ENCODE data around the gene OSBPL9.

Gene OSBPL9

DNA sequence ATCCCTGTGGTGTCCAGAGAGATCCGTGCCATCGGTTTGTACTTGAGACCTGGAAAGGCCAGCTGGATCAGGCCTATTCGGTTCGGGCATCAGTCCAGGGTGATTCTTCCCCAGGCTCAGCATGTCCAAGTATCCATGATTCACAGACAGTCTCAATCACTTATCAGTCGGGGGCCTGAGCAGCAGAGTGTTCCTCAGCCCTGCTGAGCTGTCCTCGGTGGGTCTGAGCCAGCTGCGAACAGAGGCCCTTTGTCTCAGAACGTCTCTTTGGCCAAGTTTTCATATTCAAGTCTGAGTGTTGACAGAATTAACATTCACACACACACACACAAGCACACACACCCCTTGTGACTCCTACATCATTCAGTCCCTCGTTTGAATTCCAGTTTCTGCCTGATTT lies 33.4 kb upstream of the OSBPL9 start:
- no peaks in the 10 kb centered on the region for H4K20me1 ChIP-seq (ENCODE audit: insufficient read depth, low read length)
- H3K9me3 ChIP-seq (ENCODE audit: low read length), result no peaks in the 10 kb centered on the region
- H2AFZ ChIP-seq (ENCODE audit: low read length), result no peak overlapping the region
- H3K9me2 ChIP-seq (ENCODE audit: low read depth, low read length), result no peaks in the 10 kb centered on the region
- no peak overlapping the region for H3K4me3 ChIP-seq (ENCODE audit: low read depth, low read length, poor library complexity, severe bottlenecking)
- H3K4me2 ChIP-seq (ENCODE audit: low read length), result no peak overlapping the region
- no peak for TF ChIP-seq EZH2 (IDR thresholded peaks at IDR 0.05; ENCODE audit: borderline replicate concordance, low read length)
- TF ChIP-seq, protein P1, sequence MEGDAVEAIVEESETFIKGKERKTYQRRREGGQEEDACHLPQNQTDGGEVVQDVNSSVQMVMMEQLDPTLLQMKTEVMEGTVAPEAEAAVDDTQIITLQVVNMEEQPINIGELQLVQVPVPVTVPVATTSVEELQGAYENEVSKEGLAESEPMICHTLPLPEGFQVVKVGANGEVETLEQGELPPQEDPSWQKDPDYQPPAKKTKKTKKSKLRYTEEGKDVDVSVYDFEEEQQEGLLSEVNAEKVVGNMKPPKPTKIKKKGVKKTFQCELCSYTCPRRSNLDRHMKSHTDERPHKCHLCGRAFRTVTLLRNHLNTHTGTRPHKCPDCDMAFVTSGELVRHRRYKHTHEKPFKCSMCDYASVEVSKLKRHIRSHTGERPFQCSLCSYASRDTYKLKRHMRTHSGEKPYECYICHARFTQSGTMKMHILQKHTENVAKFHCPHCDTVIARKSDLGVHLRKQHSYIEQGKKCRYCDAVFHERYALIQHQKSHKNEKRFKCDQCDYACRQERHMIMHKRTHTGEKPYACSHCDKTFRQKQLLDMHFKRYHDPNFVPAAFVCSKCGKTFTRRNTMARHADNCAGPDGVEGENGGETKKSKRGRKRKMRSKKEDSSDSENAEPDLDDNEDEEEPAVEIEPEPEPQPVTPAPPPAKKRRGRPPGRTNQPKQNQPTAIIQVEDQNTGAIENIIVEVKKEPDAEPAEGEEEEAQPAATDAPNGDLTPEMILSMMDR (IDR thresholded peaks at IDR 0.05; ENCODE audit: low read length), result no peak
- H3K27me3 ChIP-seq (ENCODE audit: insufficient read depth, low read length), result no peaks in the 10 kb centered on the region
- no peaks in the 10 kb centered on the region for H3K79me2 ChIP-seq (ENCODE audit: insufficient read depth, low read length)
- no peaks in the 10 kb centered on the region for H3F3A ChIP-seq (ENCODE audit: insufficient read depth, low read length)
- H3K36me3 ChIP-seq (ENCODE audit: insufficient read depth, low read length), result no peaks in the 10 kb centered on the region
- peaks cover 5% of the 10 kb centered on the region for H3K4me1 ChIP-seq (ENCODE audit: insufficient read depth, low read length, severe bottlenecking)
- H3K9ac ChIP-seq (ENCODE audit: low read length), result no peak overlapping the region
- no peak overlapping the region for H3K27ac ChIP-seq (ENCODE audit: low read depth, low read length, poor library complexity, severe bottlenecking)

DNA sequence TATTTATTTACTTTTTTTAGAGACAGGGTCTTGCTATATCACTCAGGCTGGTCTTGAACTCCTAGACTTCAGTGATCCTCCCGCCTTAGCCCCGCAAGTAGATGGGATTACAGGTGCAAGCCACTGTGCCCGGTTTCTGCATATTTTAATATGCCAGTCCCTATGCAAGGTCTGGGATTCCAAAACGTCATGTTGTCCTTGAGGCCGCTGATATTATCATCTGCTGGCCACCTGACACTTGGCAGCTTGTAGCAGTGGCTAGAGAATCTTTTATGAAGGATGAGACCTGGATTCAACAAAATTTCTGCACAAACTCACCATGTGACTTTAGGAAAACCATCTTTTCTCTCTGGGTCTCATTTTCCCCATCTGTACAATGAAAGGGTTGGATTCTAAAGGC lies 32.9 kb upstream of the OSBPL9 start:
- Histone ChIP-seq H3F3A (ENCODE audit: insufficient read depth, low read length) (no peaks in the 10 kb centered on the region), H3K27ac (ENCODE audit: low read depth, low read length, poor library complexity, severe bottlenecking) (no peak overlapping the region), H3K36me3 (ENCODE audit: insufficient read depth, low read length) (no peaks in the 10 kb centered on the region), H3K79me2 (ENCODE audit: insufficient read depth, low read length) (no peaks in the 10 kb centered on the region), H3K4me3 (ENCODE audit: low read depth, low read length, poor library complexity, severe bottlenecking) (no peak overlapping the region), H3K4me2 (ENCODE audit: low read length) (no peak overlapping the region), H3K9me3 (ENCODE audit: low read length) (no peaks in the 10 kb centered on the region), H3K27me3 (ENCODE audit: insufficient read depth, low read length) (no peaks in the 10 kb centered on the region), H3K9me2 (ENCODE audit: low read depth, low read length) (no peaks in the 10 kb centered on the region), H2AFZ (ENCODE audit: low read length) (no peak overlapping the region), H3K9ac (ENCODE audit: low read length) (no peak overlapping the region), H3K4me1 (ENCODE audit: insufficient read depth, low read length, severe bottlenecking) (peaks cover under 1% of the 10 kb centered on the region), H4K20me1 (ENCODE audit: insufficient read depth, low read length) (no peaks in the 10 kb centered on the region)
- TF ChIP-seq, protein P1 (IDR thresholded peaks at IDR 0.05; ENCODE audit: low read length), result no peak
- TF ChIP-seq EZH2 (IDR thresholded peaks at IDR 0.05; ENCODE audit: borderline replicate concordance, low read length), result no peak

DNA sequence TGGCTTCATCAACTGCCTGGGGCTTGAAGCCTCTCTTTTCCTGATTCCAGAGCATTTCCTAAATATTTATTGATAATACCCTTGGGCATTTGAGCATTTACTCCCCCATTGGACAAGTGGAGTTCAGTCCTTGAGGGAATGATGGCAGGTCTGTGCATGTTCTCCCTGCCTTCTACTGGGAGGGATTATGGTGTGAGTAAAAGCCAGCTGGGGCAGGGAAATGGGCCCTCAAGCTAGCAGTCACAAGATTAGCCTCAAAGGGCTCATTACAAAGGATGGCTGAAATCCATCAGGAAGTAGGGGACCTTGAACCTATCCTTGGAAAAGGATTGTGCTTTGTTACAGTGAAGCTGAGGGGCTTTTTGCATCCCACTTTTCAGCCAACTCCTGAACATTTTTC lies 24.2 kb upstream of the OSBPL9 start:
- H3K4me1 ChIP-seq (ENCODE audit: insufficient read depth, low read length, severe bottlenecking), result no peaks in the 10 kb centered on the region
- H3K79me2 ChIP-seq (ENCODE audit: insufficient read depth, low read length), result no peaks in the 10 kb centered on the region
- H3K9me3 ChIP-seq (ENCODE audit: low read length), result no peaks in the 10 kb centered on the region
- no peak overlapping the region for H2AFZ ChIP-seq (ENCODE audit: low read length)
- TF ChIP-seq, protein P1 (IDR thresholded peaks at IDR 0.05; ENCODE audit: low read length), result no peak
- TF ChIP-seq EZH2 (IDR thresholded peaks at IDR 0.05; ENCODE audit: borderline replicate concordance, low read length), result no peak
- no peaks in the 10 kb centered on the region for H4K20me1 ChIP-seq (ENCODE audit: insufficient read depth, low read length)
- no peak overlapping the region for H3K27ac ChIP-seq (ENCODE audit: low read depth, low read length, poor library complexity, severe bottlenecking)
- no peaks in the 10 kb centered on the region for H3K36me3 ChIP-seq (ENCODE audit: insufficient read depth, low read length)
- H3K27me3 ChIP-seq (ENCODE audit: insufficient read depth, low read length), result no peaks in the 10 kb centered on the region
- no peaks in the 10 kb centered on the region for H3F3A ChIP-seq (ENCODE audit: insufficient read depth, low read length)
- no peaks in the 10 kb centered on the region for H3K9me2 ChIP-seq (ENCODE audit: low read depth, low read length)
- no peak overlapping the region for H3K4me3 ChIP-seq (ENCODE audit: low read depth, low read length, poor library complexity, severe bottlenecking)
- H3K4me2 ChIP-seq (ENCODE audit: low read length), result no peak overlapping the region
- no peak overlapping the region for H3K9ac ChIP-seq (ENCODE audit: low read length)

All from OCI-LY1 (cell line).